HPDE6-E6E7 (cell line): Measurements from ENCODE around the gene SHC1.

ENCODE experiments used
- DNase-seq: peaks from one replicate; pipeline ENCODE4 v3.0.0; 2011; ENCODE audit warnings: missing footprints; ENCODE audit errors: extremely low spot score

SHC1 gene

GRCh38 chr1:154973344-154974101 lies 3.0 kb upstream of the SHC1 start:
- peak; percentile 76 for DNase-seq

DNA sequence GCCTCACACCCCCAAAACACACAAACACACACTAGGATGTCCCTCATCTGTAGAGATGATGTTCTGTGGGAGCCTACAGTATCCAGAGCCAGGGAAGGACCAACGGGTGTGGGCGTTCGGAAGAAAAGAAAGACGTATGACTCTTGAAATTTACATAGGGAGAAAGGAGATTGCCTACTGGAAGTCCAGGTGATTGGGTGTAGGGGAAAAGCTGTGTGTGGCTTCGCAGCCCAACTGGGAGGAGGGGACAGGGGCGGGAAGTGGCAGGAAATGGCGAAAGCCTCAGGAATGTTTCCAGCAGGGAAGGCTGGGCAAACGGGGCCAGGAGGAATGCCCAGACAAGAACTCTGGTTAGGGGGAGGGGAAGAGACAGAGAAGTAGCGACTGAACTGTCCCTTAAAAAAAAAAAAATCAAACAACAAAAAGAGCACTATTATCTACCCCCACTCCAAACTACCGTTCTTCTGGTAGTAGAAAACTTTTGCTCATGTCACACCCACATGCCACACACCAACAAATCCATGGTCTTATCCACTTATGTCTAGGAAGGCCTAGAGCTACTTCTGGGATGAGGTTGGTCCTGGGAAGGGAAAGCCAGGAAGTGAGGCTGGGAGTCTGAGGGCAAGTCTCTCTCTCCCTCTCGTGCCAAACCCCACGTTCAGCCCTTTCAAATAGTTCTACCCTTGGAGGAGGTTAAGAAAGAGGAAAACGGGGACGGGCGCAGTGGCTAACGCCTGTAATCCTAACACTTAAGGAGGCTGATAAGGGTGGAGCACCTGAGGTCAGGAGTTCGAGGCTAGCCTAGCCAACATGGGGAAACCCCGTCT lies 2.2 kb upstream of the SHC1 start:
- DNase-seq = peak; percentile 77

DNA sequence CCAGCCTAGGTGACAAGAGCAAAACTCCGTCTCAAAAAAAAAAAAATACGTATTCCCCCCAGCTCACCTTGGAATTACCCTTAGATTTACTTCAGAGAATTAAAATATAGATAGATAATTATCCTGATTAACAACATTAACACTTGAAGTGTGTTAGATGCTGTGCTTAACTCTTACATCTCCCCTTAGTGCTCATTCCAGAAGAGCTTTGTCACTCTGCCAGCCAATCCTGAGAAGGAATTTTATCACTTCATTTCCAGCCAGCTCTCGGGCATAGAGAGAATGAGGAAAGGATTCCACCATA lies 1.6 kb upstream of the SHC1 start:
- DNase-seq = no peak

GRCh38 chr1:154971341-154971998 lies 923 bp upstream of the SHC1 start:
- peak; percentile 49 for DNase-seq

GRCh38 chr1:154969860-154970452 lies 591 bp downstream of the SHC1 start:
- DNase-seq = no peak

- no peak for DNase-seq
Measured at GRCh38 chr1:154969246-154969645, 1.3 kb downstream of the SHC1 start.

GRCh38 chr1:154968731-154969130 lies 1.8 kb downstream of the SHC1 start:
- DNase-seq = no peak

- DNase-seq = no peak
Measured at GRCh38 chr1:154967331-154967950, 3.1 kb downstream of the SHC1 start.

DNA sequence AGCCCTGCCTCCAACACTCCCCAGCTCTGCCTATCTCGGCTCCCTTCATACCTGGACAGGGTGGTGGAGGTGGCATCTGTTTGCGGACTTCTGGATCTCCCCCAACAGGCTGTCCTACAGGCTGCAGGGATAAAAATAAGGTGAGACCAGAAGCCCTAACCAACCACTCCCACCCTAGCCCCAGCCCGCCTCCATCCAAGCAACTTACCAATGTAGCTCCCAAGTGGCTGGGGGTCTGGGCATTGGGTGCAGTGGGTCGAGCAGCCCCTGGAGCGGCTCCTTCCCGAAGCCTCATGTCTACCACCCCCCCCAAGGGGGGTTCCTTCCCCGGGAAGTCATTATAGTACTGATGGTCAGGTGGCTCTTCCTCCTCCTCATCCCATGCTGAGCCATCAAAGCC lies 4.4 kb downstream of the SHC1 start:
- no peak for DNase-seq

GRCh38 chr1:154964359-154964758 lies 6.2 kb downstream of the SHC1 start:
- no peak for DNase-seq

GRCh38 chr1:154963643-154964042 lies 6.9 kb downstream of the SHC1 start:
- DNase-seq = no peak

GRCh38 chr1:154962795-154963330 lies 7.7 kb downstream of the SHC1 start:
- no peak for DNase-seq

- no peak for DNase-seq
Measured at GRCh38 chr1:154962156-154962749, 8.3 kb downstream of the SHC1 start.

GRCh38 chr1:154961207-154962155 lies 9.1 kb downstream of the SHC1 start, which contains the start of gene PYGO2:
PYGO2 (minus strand) TSS chr1:154961782; CDS start chr1:154961576, 206 bp downstream.
- peak; percentile 79 for DNase-seq

- no peak for DNase-seq
Measured at GRCh38 chr1:154960446-154961136, 10.0 kb downstream of the SHC1 start.

DNA sequence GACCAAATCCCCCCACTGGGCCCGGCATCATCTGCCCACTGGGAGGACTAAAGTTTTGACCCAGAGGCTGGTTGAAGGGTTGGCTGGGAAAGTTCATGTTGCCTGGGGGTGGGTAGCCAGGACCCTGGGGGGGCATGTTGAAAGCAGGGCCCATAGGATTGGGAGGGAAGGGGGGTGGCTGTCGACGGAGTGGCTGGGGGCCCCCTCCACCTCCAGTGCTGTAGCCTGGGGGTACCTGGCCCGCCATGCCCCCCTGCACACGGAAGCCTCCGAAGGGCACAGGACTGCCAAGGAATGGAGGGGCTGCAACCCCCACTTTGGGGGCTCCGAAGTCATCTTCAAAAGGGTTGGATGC lies 11.1 kb downstream of the SHC1 start:
- DNase-seq = no peak

GRCh38 chr1:154958681-154959425 lies 11.7 kb downstream of the SHC1 start:
- no peak for DNase-seq

DNA sequence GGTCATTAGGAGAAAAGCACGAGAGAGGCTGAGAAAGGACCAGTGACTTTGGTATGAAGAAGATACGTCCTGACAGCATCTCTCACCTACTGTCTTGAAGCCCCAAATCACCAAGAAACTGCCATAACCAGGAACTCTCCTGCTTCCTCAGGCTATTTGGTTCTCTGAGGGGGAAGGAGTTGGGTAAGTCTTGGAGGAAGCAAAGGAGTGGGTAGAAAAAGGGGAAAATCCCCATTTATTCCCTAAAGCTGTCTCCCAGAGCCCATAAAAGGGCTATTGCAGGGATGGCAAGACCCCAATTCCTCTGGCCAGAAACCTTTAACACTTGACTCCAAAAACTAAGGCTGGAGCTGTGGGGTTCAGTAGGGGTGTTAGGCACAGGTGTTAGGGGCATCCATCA lies 12.5 kb downstream of the SHC1 start:
- DNase-seq = no peak
